Adrenal gland (tissue), 5 donors: ENCODE measurements around the gene TBL1XR1.

Experiments used
- POLR2A ChIP-seq, 2 donors: fragments of 450-650 bp; IDR thresholded peaks; one replicate each; pipeline ENCODE4 v1.6.1; 2017; ENCODE audit warnings: antibody characterized with exemption in 2 of 2, mild to moderate bottlenecking in 2 of 2, moderate library complexity in 1 of 2
- TF ChIP-seq, protein P1 (sequence below), 6 experiments: fragments of 450-650 bp in 4 of 6; fragments of 200-600 bp in 2 of 6; sonication (generic) in 1 of 6; IDR thresholded peaks; 1 replicate in 5 of 6; 2 replicates in 1 of 6; pipeline versions ENCODE4 v1.5.1 to v1.8.0; 2016 to 2021; ENCODE audit warnings: antibody characterized with exemption in 6 of 6, mild to moderate bottlenecking in 2 of 6, moderate library complexity in 1 of 6
- donor health status: DM: no; HTN: no; CAD: no.

DNA sequence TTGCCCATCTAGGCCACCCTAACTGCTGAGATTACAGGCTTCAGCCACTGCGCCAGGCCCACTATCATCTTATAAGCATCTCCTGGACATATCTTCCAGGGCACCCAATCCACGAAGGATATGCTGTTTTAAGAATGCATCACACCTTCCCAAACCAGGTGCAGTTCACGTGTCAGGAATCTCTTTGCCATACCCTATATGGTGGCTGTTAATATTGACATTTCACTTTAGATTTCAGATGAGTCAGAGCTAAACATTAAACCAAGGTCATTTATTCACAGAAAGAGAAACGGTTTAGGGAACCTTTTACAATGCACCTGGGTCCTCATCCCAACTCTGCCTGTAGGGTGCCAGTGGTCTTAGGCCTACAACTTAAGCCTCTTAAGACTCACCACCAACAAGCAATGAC is 85.7 kb downstream of the TBL1XR1 start:
- TF ChIP-seq POLR2A (IDR thresholded peaks at IDR 0.05) = no peak
- TF ChIP-seq, protein P1, sequence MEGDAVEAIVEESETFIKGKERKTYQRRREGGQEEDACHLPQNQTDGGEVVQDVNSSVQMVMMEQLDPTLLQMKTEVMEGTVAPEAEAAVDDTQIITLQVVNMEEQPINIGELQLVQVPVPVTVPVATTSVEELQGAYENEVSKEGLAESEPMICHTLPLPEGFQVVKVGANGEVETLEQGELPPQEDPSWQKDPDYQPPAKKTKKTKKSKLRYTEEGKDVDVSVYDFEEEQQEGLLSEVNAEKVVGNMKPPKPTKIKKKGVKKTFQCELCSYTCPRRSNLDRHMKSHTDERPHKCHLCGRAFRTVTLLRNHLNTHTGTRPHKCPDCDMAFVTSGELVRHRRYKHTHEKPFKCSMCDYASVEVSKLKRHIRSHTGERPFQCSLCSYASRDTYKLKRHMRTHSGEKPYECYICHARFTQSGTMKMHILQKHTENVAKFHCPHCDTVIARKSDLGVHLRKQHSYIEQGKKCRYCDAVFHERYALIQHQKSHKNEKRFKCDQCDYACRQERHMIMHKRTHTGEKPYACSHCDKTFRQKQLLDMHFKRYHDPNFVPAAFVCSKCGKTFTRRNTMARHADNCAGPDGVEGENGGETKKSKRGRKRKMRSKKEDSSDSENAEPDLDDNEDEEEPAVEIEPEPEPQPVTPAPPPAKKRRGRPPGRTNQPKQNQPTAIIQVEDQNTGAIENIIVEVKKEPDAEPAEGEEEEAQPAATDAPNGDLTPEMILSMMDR (IDR thresholded peaks at IDR 0.05) = no peak
